Measurements from ENCODE around the gene TMEM129.
A peak's percentile ranks its signal among the peaks of the same experiment; 100 is the strongest.

Gene TMEM129

DNA sequence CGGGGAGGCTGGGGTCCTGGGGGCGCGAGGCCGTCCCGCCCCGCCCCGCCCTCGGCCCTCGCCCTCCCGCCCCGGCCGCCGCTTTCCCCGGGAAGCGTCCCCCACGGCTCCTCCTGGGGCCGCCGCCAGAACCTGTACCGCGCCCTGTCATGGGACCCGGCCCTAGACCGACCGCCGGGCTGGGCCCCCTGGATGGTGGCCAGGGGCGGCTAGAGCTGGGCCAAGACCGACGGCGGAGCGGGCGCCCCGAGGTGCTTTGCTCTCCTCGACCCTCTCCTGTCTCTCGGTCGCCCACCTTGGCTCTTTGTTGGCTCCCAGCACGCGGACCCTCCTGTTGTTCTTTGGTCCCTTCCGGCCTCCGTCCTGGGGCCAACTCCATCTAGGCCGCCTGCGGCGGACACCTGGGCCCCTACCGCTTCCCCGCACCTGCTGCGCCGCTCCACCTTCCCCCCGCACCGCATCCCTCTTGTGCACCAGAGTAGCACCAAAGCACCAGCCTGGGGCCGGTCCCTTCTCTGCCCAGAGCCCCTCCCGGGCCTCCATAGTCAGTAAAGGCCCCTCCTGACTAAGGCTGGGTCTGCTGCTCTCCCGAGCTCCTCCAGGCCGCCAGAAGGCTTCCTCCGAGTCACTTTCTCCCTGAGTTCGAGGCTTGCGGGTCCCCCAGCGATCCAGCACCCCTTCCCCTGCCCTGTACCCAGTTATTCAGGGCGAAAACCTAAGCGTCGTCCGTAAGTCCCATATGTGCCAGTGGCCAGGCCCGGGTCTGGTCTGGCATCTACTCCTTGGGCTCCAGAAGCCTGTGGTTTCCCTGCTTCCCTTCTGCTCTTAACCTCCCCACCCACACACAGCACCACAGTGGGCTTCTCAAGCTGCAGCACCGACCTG is 785 bp upstream of the TMEM129 start:
- DNase-seq (ENCODE audit: low read depth): no peak
- no peak for TF ChIP-seq CTCF (conservative IDR thresholded peaks at IDR 0.05; ENCODE audit: low read depth, low read length)
- H3K4me3 ChIP-seq (ENCODE audit: low read length): peak overlapping the region; percentile 68

DNA sequence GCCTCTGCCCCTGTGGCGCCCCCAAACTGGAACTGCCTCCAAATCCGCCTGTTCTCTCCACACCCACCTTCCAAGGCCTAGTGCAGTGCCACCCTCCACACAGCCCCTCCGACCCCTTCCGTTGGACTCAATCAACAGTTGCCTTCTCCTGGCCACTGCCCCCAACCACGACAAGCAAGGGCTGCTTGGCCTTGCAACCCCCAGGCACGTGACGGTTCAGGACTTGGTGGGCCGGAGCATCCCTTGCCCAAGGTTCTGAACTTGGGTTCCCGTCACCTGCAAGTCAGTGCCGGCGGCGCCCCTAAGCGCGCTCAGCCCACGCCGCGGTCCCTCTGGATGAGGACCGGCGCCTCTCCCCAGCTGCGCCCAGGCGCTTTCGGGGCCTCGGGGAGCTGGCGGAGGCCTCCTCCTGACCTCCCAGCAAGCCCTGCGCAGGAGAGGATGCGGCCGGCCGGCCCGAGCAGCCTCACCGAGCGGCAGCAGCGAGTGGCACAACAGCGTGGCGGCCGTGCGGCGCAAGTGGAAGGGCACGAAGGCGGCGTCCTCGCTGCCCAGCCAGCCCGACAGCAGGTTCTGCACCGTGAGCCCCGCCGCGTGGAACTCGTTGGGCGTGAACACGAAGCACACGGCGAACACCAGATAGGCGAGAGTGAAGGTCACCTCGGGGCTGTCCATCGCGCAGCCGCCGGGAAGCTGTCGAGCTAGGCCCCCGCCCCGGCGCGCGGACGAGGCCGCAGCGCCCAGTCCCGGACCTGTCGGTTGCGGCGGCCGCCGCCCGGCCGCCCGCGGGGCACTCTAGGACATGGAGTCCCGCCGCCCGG is 750 bp downstream of the TMEM129 start:
- TF ChIP-seq CTCF (conservative IDR thresholded peaks at IDR 0.05; ENCODE audit: low read depth, low read length): no peak
- DNase-seq (ENCODE audit: low read depth): no peak
- peak overlapping the region; percentile 69 for H3K4me3 ChIP-seq (ENCODE audit: low read length)

GRCh38 chr4:1718095-1718850 is 2.9 kb downstream of the TMEM129 start:
- no peak overlapping the region for H3K4me3 ChIP-seq (ENCODE audit: low read length)
- no peak for DNase-seq (ENCODE audit: low read depth)
- TF ChIP-seq CTCF (conservative IDR thresholded peaks at IDR 0.05; ENCODE audit: low read depth, low read length): no peak

GRCh38 chr4:1717129-1718094 is 3.7 kb downstream of the TMEM129 start:
- TF ChIP-seq CTCF (conservative IDR thresholded peaks at IDR 0.05; ENCODE audit: low read depth, low read length): no peak
- no peak for DNase-seq (ENCODE audit: low read depth)
- H3K4me3 ChIP-seq (ENCODE audit: low read length): no peak overlapping the region

DNA sequence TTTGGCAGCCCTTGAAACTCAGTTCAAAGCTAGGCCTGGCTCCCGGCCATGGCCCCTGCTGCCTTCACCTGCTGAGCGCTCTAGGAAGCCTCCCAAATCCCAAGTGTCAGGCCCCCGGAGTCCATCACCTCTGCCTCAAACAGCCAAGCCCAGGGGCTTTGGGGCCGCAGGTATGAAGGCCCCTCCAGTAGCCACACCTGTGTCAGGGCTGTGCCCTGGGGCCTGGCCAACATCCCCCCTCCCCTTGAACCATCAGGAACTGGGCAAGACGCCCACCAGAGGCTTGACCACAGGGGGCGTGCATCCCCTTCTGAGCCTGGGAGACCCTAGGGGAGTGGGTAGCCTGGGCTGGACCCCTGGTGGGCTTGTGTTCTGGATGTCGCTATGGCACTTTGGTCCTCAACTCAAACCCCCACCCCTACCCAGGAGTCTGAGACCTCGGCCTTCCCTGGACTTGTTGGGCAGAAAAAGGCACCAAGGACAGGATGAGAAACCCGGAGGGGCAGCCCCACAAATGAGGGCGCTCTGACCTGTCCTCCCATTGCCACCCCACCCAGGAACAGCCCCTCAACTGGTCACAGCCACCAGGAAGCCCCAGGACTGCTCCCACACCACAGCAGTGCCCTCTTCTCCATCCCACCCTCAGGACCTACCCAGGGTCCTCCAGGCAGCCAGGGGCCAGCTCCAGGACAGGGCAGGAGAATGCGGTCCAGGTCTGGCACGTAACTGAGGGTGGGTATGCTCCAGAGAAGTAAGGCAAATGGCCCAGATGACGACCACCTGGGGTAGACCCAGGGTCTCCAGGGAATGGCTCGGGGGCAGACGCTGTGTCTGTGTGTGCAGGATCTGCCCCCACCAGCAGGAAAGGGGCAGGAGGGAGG is 4.8 kb downstream of the TMEM129 start:
- DNase-seq (ENCODE audit: low read depth): no peak
- no peak overlapping the region for H3K4me3 ChIP-seq (ENCODE audit: low read length)
- TF ChIP-seq CTCF (conservative IDR thresholded peaks at IDR 0.05; ENCODE audit: low read depth, low read length): no peak
